ENCODE results near the gene XXYLT1.

DNA sequence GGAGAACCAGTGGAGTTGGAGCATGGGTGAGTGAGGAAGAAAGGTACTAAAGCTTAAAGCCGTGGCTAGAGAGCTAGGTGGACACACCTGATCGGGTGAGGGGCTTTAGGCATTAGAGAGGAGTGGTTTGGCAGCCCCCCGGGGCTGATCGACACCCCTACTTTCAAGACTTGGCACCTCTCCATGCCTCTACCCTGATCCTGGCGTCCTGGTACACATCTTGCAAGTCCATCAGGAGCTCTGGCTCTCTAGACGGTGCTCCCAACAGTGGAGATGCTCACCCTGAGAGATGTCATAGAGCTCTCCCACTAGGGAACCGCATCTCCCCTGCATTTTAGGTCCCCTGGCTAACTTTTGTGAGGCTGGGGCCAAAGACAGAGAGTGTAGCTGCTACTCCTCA is 98.1 kb downstream of the XXYLT1 start:
- TF ChIP-seq POLR2A (IDR thresholded peaks at IDR 0.05; ENCODE audit: low read depth, low read length) = no peak
- TF ChIP-seq RAD21 (IDR thresholded peaks at IDR 0.05; ENCODE audit: low read length) = no peak
- TF ChIP-seq, protein P1, sequence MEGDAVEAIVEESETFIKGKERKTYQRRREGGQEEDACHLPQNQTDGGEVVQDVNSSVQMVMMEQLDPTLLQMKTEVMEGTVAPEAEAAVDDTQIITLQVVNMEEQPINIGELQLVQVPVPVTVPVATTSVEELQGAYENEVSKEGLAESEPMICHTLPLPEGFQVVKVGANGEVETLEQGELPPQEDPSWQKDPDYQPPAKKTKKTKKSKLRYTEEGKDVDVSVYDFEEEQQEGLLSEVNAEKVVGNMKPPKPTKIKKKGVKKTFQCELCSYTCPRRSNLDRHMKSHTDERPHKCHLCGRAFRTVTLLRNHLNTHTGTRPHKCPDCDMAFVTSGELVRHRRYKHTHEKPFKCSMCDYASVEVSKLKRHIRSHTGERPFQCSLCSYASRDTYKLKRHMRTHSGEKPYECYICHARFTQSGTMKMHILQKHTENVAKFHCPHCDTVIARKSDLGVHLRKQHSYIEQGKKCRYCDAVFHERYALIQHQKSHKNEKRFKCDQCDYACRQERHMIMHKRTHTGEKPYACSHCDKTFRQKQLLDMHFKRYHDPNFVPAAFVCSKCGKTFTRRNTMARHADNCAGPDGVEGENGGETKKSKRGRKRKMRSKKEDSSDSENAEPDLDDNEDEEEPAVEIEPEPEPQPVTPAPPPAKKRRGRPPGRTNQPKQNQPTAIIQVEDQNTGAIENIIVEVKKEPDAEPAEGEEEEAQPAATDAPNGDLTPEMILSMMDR (conservative IDR thresholded peaks at IDR 0.05; ENCODE audit: low read depth, low read length) = no peak
- TF ChIP-seq MXI1 (IDR thresholded peaks at IDR 0.05; ENCODE audit: borderline replicate concordance, low read depth, low read length) = no peak
- no peak for TF ChIP-seq CEBPB (IDR thresholded peaks at IDR 0.05; ENCODE audit: low read depth, low read length)
- no peak for TF ChIP-seq CHD1 (IDR thresholded peaks at IDR 0.05; ENCODE audit: low read depth, low read length)
- no peak for TF ChIP-seq FOS (IDR thresholded peaks at IDR 0.05; ENCODE audit: low read depth, low read length)
- no peak for TF ChIP-seq RCOR1 (IDR thresholded peaks at IDR 0.05; ENCODE audit: insufficient replicate concordance, low read length)
- no peak for TF ChIP-seq BHLHE40 (IDR thresholded peaks at IDR 0.05; ENCODE audit: low read depth, low read length)

All from IMR-90 (cell line).